ENCODE data around the gene SMARCA1. TPM values are rescaled to one million over a fixed set of nuclear protein-coding genes. Genes with fewer than 3 reads are reported as not detected.
"Not testable (repeated sequence)": the region's sequence is repeated elsewhere in the genome, so short reads cannot be mapped to it uniquely, and the experiment has no call there.

The SMARCA1 gene
- total RNA-seq, 1 experiment from 2014 or later = 56.9 TPM

DNA sequence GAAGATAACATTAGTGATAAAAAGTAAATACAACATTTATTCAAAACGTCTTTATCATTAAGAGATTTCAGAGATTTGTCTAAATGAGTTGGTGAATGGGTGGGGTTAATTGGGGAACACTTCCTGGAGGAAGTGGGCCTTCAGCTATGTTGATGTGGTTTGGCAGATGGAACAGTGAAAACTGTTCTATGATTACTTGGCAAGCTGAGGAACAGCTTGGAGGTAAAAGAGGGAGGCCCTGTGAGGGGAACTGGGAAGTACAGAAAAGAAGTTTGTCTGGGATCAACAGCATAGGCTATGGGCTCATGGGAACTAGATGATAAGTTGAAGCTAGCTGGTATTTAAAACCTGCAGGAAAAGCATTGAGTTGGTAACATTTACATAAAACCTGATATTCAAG is 42.8 kb upstream of the SMARCA1 start:
- H3K27ac ChIP-seq (ENCODE audit: low read depth, low read length, poor library complexity, severe bottlenecking) = no peak overlapping the region
- no peaks in the 10 kb centered on the region for H3K4me1 ChIP-seq (ENCODE audit: insufficient read depth, low read length, poor library complexity, severe bottlenecking)
- BruUV-seq (replicated peaks) = no TSS peak
- H3K9me3 ChIP-seq (ENCODE audit: low read depth, low read length, poor library complexity, severe bottlenecking) = no peaks in the 10 kb centered on the region
- ChIA-PET POLR2A (ENCODE audit: low non-redundant PET) (no interaction called here), CTCF (no interaction called here)
- DNase-seq (ENCODE audit: low spot score) = no peak
- no peak overlapping the region for H3K4me3 ChIP-seq (ENCODE audit: low read depth, low read length, poor library complexity, severe bottlenecking)
- peaks cover 12% of the 10 kb centered on the region for H3K36me3 ChIP-seq (ENCODE audit: insufficient read depth, low read length, poor library complexity, severe bottlenecking)
- TF ChIP-seq, protein P1, sequence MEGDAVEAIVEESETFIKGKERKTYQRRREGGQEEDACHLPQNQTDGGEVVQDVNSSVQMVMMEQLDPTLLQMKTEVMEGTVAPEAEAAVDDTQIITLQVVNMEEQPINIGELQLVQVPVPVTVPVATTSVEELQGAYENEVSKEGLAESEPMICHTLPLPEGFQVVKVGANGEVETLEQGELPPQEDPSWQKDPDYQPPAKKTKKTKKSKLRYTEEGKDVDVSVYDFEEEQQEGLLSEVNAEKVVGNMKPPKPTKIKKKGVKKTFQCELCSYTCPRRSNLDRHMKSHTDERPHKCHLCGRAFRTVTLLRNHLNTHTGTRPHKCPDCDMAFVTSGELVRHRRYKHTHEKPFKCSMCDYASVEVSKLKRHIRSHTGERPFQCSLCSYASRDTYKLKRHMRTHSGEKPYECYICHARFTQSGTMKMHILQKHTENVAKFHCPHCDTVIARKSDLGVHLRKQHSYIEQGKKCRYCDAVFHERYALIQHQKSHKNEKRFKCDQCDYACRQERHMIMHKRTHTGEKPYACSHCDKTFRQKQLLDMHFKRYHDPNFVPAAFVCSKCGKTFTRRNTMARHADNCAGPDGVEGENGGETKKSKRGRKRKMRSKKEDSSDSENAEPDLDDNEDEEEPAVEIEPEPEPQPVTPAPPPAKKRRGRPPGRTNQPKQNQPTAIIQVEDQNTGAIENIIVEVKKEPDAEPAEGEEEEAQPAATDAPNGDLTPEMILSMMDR (conservative IDR thresholded peaks at IDR 0.05; ENCODE audit: low read depth, low read length) = no peak
- no peak for TF ChIP-seq EZH2 (IDR thresholded peaks at IDR 0.05; ENCODE audit: borderline replicate concordance, low read depth, low read length, poor library complexity, severe bottlenecking)
- intact Hi-C loops (cut with micrococcal nuclease; ENCODE audit: unreplicated experiment) = no loop called here
- H3K27me3 ChIP-seq (replicated peaks; ENCODE audit: insufficient read depth, low read depth, low read length, poor library complexity) = no peaks in the 10 kb centered on the region

DNA sequence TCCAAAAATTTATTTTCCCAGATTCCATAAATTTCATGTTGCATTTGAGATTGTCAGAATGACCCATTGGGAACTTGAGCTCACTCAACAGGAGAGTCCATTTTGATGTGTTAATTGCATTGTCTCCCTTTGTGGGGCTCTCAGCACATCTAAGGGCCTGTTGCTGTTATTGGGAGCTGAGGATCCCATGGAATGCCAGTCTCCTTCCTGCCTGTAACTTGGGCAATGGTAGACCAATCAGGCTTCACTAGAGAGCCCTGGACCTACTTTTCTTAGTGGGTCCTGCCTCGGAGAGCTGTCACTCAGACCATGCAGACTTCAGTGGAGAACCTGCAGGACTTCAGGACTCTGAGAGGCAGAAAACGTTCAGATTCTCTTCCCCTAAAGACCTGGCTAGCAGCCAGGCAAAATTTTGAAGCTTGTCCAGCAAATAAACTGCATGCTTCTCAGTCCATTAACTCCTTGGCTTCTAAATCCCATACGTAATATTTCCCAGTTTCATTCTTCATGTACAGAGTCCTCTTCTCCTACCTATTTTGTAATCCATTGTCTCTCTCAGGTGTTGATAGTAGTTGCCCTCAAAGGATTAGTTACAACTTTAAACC is 41.9 kb upstream of the SMARCA1 start:
- Histone ChIP-seq H3K36me3 (ENCODE audit: insufficient read depth, low read length, poor library complexity, severe bottlenecking) (peaks cover 12% of the 10 kb centered on the region), H3K4me3 (ENCODE audit: low read depth, low read length, poor library complexity, severe bottlenecking) (no peak overlapping the region), H3K27ac (ENCODE audit: low read depth, low read length, poor library complexity, severe bottlenecking) (no peak overlapping the region), H3K9me3 (ENCODE audit: low read depth, low read length, poor library complexity, severe bottlenecking) (no peaks in the 10 kb centered on the region), H3K4me1 (ENCODE audit: insufficient read depth, low read length, poor library complexity, severe bottlenecking) (no peaks in the 10 kb centered on the region), H3K27me3 (replicated peaks; ENCODE audit: insufficient read depth, low read depth, low read length, poor library complexity) (no peaks in the 10 kb centered on the region)
- intact Hi-C loops (cut with micrococcal nuclease; ENCODE audit: unreplicated experiment) = no loop called here
- TF ChIP-seq, protein P1 (conservative IDR thresholded peaks at IDR 0.05; ENCODE audit: low read depth, low read length) = no peak
- no peak for TF ChIP-seq EZH2 (IDR thresholded peaks at IDR 0.05; ENCODE audit: borderline replicate concordance, low read depth, low read length, poor library complexity, severe bottlenecking)
- no peak for DNase-seq (ENCODE audit: low spot score)
- BruUV-seq (replicated peaks) = no TSS peak
- ChIA-PET POLR2A (ENCODE audit: low non-redundant PET) (interaction anchor here (0.7 kb wide), 1 partner anchor 8 kb away, joined by 5 read pairs; no protein-coding TSS in a partner anchor), CTCF (no interaction called here)

DNA sequence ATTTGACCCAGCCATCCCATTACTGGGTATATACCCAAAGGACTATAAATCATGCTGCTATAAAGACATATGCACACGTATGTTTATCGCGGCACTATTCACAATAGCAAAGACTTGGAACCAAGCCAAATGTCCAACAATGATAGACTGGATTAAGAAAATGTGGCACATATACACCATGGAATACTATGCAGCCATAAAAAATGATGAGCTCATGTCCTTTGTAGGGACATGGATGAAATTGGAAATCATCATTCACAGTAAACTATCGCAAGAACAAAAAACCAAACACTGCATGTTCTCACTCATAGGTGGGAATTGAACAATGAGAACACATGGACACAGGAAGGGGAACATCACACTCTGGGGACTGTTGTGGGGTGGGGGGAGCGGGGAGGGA is 41.1 kb upstream of the SMARCA1 start:
- CTCF ChIA-PET; POLR2A ChIA-PET (ENCODE audit: low non-redundant PET); H3K4me1 ChIP-seq (ENCODE audit: insufficient read depth, low read length, poor library complexity, severe bottlenecking); H3K27ac ChIP-seq (ENCODE audit: low read depth, low read length, poor library complexity, severe bottlenecking); BruUV-seq (replicated peaks); H3K27me3 ChIP-seq (replicated peaks; ENCODE audit: insufficient read depth, low read depth, low read length, poor library complexity); H3K4me3 ChIP-seq (ENCODE audit: low read depth, low read length, poor library complexity, severe bottlenecking); H3K9me3 ChIP-seq (ENCODE audit: low read depth, low read length, poor library complexity, severe bottlenecking); DNase-seq (ENCODE audit: low spot score); intact Hi-C loops (cut with micrococcal nuclease; ENCODE audit: unreplicated experiment): not testable (repeated sequence)
- peaks cover 12% of the 10 kb centered on the region for H3K36me3 ChIP-seq (ENCODE audit: insufficient read depth, low read length, poor library complexity, severe bottlenecking)

DNA sequence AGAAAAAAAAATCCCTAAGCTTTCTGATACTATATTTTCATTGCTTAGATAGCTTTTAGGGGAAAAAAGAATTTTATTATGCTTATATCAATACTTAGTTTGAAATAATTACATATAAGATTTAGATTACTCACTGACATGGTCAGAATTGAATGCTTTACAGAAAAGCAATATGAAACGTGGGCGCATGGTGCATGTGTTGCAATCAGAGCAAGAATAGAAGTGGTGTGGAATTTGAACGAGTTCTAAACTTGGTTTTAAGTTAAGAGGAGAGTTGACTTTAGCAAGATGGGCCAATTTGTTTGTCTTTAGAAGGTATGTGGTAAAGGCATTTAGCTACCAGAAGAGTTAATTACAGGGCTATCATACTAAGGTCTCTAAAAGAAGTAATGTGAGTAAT is 38.2 kb upstream of the SMARCA1 start:
- CTCF ChIA-PET = no interaction called here
- Histone ChIP-seq H3K4me1 (ENCODE audit: insufficient read depth, low read length, poor library complexity, severe bottlenecking) (no peaks in the 10 kb centered on the region), H3K27me3 (replicated peaks; ENCODE audit: insufficient read depth, low read depth, low read length, poor library complexity) (no peaks in the 10 kb centered on the region), H3K9me3 (ENCODE audit: low read depth, low read length, poor library complexity, severe bottlenecking) (no peaks in the 10 kb centered on the region), H3K4me3 (ENCODE audit: low read depth, low read length, poor library complexity, severe bottlenecking) (no peak overlapping the region), H3K36me3 (ENCODE audit: insufficient read depth, low read length, poor library complexity, severe bottlenecking) (peaks cover 12% of the 10 kb centered on the region), H3K27ac (ENCODE audit: low read depth, low read length, poor library complexity, severe bottlenecking) (no peak overlapping the region)
- intact Hi-C loops (cut with micrococcal nuclease; ENCODE audit: unreplicated experiment) = no loop called here
- TF ChIP-seq, protein P1 (conservative IDR thresholded peaks at IDR 0.05; ENCODE audit: low read depth, low read length) = no peak
- TF ChIP-seq EZH2 (IDR thresholded peaks at IDR 0.05; ENCODE audit: borderline replicate concordance, low read depth, low read length, poor library complexity, severe bottlenecking) = no peak
- POLR2A ChIA-PET (ENCODE audit: low non-redundant PET) = no interaction called here
- BruUV-seq (replicated peaks) = no TSS peak
- no peak for DNase-seq (ENCODE audit: low spot score)

All from A673 (cell line).